RWPE2 (cell line): ENCODE results near the gene PRRG3.

Experiments used
- ATAC-seq: fragments of 200-7000 bp; cut with Tn5 transposase; 3 replicates; pipeline ENCODE4 v1.9.1; 2021; ENCODE audit warnings: low read depth
- DNase-seq: peaks from one replicate; pipeline ENCODE4 v3.0.0-alpha.2; 2020; ENCODE audit warnings: low spot score
- H3K27ac ChIP-seq: fragments of 450-650 bp; 2 replicates; pipeline ENCODE4 v1.5.1; 2017; ENCODE audit warnings: mild to moderate bottlenecking; ENCODE audit not compliant: poor library complexity, severe bottlenecking
- H3K27me3 ChIP-seq: fragments of 250-450 bp; sonication (Bioruptor Pico); 2 replicates; pipeline ENCODE4 v1.5.1; 2021; ENCODE audit warnings: mild to moderate bottlenecking, moderate library complexity; ENCODE audit not compliant: insufficient read depth, poor library complexity, severe bottlenecking
- H3K36me3 ChIP-seq: fragments of 250-450 bp; sonication (Bioruptor Pico); 2 replicates; pipeline ENCODE4 v1.5.1; 2020; ENCODE audit warnings: low read depth, mild to moderate bottlenecking, moderate library complexity
- H3K4me1 ChIP-seq: fragments of 250-450 bp; sonication (Bioruptor Pico); 2 replicates; pipeline ENCODE4 v1.5.1; 2021; ENCODE audit warnings: mild to moderate bottlenecking, moderate library complexity; ENCODE audit not compliant: insufficient read depth, poor library complexity, severe bottlenecking
- H3K4me3 ChIP-seq: fragments of 250-450 bp; sonication (Bioruptor Pico); 2 replicates; pipeline ENCODE4 v1.5.1; 2021; ENCODE audit warnings: mild to moderate bottlenecking, moderate library complexity; ENCODE audit not compliant: severe bottlenecking
- H3K9me3 ChIP-seq: fragments of 250-450 bp; sonication (Bioruptor Pico); 2 replicates; pipeline ENCODE4 v1.5.1; 2021; ENCODE audit warnings: mild to moderate bottlenecking, moderate library complexity; ENCODE audit not compliant: severe bottlenecking
- TF ChIP-seq, protein P1 (sequence below): fragments of 450-650 bp; IDR thresholded peaks from one replicate; pipeline ENCODE4 v1.5.1; 2017; ENCODE audit warnings: mild to moderate bottlenecking, moderate library complexity; ENCODE audit not compliant: poor library complexity, severe bottlenecking

Gene PRRG3

DNA sequence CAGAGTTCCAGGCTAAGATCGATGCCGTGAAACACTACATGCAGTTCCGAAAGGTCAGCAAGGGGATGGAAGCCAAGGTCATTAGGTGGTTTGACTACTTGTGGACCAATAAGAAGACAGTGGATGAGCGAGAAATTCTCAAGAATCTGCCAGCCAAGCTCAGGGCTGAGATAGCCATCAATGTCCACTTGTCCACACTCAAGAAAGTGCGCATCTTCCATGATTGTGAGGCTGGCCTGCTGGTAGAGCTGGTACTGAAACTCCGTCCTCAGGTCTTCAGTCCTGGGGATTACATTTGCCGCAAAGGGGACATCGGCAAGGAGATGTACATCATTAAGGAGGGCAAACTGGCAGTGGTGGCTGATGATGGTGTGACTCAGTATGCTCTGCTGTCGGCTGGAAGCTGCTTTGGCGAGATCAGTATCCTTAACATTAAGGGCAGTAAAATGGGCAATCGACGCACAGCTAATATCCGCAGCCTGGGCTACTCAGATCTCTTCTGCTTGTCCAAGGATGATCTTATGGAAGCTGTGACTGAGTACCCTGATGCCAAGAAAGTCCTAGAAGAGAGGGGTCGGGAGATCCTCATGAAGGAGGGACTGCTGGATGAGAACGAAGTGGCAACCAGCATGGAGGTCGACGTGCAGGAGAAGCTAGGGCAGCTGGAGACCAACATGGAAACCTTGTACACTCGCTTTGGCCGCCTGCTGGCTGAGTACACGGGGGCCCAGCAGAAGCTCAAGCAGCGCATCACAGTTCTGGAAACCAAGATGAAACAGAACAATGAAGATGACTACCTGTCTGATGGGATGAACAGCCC, 48.6 kb downstream of the PRRG3 start:
- no peak overlapping the region for H3K4me3 ChIP-seq
- no peak overlapping the region for H3K27ac ChIP-seq
- no peaks in the 10 kb centered on the region for H3K9me3 ChIP-seq
- no peaks in the 10 kb centered on the region for H3K27me3 ChIP-seq
- H3K4me1 ChIP-seq, result no peaks in the 10 kb centered on the region
- DNase-seq, result no peak
- TF ChIP-seq, protein P1, sequence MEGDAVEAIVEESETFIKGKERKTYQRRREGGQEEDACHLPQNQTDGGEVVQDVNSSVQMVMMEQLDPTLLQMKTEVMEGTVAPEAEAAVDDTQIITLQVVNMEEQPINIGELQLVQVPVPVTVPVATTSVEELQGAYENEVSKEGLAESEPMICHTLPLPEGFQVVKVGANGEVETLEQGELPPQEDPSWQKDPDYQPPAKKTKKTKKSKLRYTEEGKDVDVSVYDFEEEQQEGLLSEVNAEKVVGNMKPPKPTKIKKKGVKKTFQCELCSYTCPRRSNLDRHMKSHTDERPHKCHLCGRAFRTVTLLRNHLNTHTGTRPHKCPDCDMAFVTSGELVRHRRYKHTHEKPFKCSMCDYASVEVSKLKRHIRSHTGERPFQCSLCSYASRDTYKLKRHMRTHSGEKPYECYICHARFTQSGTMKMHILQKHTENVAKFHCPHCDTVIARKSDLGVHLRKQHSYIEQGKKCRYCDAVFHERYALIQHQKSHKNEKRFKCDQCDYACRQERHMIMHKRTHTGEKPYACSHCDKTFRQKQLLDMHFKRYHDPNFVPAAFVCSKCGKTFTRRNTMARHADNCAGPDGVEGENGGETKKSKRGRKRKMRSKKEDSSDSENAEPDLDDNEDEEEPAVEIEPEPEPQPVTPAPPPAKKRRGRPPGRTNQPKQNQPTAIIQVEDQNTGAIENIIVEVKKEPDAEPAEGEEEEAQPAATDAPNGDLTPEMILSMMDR, result no peak
- H3K36me3 ChIP-seq, result no peaks in the 10 kb centered on the region
- ATAC-seq, result no peak

DNA sequence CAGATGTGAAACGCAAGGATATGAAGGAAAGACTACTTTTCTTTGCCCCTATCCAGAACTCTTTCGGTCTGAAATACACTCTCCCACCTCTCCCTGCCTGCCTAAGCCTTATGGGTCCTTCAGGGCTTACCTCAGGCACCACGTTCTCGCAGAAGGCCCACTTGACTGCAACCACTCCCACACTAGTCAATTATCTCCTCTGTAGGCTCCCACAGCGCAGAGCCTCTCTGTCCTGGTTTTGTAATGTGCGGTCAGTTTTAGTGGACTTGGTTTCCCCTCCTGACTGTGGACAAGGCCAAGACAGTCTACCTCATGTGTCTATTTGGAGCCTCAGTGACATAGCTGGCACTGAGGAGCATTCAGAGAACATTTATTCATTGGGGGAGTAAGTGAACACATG, 50.4 kb downstream of the PRRG3 start:
- no peaks in the 10 kb centered on the region for H3K9me3 ChIP-seq
- H3K36me3 ChIP-seq, result no peaks in the 10 kb centered on the region
- TF ChIP-seq, protein P1, result no peak
- no peak overlapping the region for H3K27ac ChIP-seq
- DNase-seq (no peak), ATAC-seq (no peak)
- H3K4me3 ChIP-seq, result no peak overlapping the region
- no peaks in the 10 kb centered on the region for H3K4me1 ChIP-seq
- no peaks in the 10 kb centered on the region for H3K27me3 ChIP-seq

DNA sequence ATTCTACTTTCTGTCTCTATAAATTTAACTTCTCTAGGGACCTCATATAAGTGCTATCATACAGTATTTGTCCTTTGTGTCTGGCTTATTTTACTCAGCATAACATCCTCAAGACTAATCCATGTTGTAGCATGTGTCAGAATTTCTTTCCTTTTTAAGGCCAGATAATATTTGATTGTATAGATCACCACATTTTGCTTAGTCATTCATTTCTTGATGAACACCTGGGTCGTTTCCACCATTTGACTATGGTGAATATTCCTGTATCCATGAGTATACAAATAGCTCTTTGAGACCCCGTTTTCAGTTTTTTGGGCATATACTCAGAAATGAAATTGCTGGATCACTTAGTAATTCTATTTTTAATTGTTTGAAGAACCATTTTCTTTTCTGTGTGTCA, 51.2 kb downstream of the PRRG3 start:
- Histone ChIP-seq H3K27ac (no peak overlapping the region), H3K27me3 (no peaks in the 10 kb centered on the region), H3K36me3 (no peaks in the 10 kb centered on the region), H3K4me3 (no peak overlapping the region), H3K9me3 (no peaks in the 10 kb centered on the region), H3K4me1 (no peaks in the 10 kb centered on the region)
- DNase-seq, result no peak
- no peak for ATAC-seq
- TF ChIP-seq, protein P1, result no peak

DNA sequence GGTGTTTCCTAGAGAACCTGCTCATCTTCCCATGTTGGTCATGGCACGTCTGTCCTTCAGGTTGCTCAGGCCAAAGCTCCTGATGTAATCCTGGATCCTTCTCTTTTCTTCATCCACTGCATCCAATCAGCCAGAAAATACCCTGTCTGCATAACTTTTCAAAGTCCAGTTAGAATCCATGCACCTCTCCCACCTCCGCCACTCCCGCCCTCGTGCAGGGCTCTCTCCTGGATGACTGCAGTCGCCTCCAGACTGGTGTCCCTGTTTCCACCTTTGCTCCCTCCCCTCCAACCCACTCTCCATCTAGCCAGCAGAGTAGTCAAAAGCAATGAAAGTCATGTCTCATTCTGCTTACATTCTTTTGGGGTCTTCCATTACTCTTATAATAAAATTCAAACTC, 55.3 kb downstream of the PRRG3 start:
- TF ChIP-seq, protein P1, result no peak
- Histone ChIP-seq H3K4me1 (peaks cover 12% of the 10 kb centered on the region), H3K4me3 (no peak overlapping the region), H3K27ac (no peak overlapping the region), H3K9me3 (peaks cover 2% of the 10 kb centered on the region), H3K27me3 (no peaks in the 10 kb centered on the region), H3K36me3 (no peaks in the 10 kb centered on the region)
- ATAC-seq (no peak), DNase-seq (no peak)

DNA sequence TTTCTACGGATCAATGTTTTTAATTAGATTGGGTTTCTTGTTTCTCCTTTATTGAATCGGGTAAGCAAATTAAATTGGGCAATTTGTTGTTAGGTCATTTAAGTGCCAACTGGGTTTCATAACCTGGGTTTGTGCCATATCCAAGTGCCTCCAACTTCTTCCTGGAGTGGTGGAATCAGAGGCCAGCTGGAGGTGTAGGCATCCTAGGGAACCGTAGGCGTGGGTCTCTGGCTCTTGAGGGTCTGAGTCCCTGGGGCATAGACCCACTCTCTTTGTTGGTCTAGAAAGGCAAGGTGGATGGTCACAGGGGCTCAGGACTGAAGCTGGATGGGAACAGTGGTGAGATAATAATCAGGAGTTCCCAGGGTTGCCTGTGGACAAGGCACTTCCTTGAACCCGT, 57.6 kb downstream of the PRRG3 start:
- Histone ChIP-seq H3K27ac (no peak overlapping the region), H3K27me3 (no peaks in the 10 kb centered on the region), H3K9me3 (peaks cover 2% of the 10 kb centered on the region), H3K4me1 (peaks cover 12% of the 10 kb centered on the region), H3K4me3 (no peak overlapping the region), H3K36me3 (no peaks in the 10 kb centered on the region)
- TF ChIP-seq, protein P1, result no peak
- DNase-seq, result no peak
- no peak for ATAC-seq
